Inferior parietal cortex (tissue), 1 donor: Measurements from ENCODE around the gene NR5A1.

Experiments
- DNase-seq: peaks from one replicate; pipeline ENCODE4 v3.0.0-alpha.2; 2016; ENCODE audit errors: extremely low spot score

Gene NR5A1

DNA sequence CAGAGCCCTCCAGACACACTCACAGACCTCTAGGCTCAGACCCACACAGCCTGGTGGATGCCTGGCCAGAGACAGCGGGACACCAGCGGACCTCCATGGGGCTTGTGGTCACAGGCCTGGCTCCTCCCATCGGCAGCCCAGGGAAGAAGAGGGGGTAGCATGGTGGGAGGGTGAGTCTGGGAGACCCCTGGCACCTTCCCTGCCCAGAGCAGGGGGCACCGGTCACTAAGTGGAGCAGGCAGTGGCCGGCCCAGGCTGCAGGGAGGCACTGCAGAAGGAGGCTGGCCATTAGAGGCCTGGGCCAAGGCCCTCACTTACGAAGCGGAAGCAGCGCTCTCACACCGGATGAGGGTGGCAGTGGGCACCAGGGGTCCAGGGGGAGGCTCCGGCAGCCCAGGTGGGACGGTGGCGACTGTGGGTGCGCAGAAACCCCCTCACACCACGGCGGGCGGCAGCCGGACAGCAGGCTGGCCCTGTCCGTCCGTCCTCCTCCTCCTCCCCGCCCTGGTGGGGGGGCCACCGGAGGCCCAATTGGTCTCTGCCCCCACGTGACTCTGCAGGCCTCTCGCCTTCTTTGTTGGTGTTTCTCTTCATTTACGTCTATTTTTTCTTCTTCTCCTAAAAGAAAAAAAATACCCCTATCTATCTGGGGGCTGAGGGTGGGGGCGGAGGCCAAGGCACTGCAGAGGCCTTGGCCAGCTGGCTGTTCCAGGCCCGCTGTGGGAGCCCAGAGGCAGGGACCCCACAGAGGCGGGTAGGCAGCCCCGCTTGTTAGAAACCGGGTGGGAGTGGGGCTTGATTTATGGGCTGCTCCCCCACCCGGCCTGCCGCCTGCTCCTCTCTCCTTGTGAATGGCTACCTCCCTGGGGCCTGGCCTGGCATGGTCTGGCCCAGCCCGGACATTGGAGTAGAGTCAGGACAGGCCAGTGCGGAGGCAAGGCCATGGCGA is at the start of gene NR5A1:
Gene NR5A1 (minus strand): TSS at position 469 of the 949 bp plus-strand sequence. CDS start 4,004 bp downstream, outside the sequence.
- DNase-seq, result no peak

DNA sequence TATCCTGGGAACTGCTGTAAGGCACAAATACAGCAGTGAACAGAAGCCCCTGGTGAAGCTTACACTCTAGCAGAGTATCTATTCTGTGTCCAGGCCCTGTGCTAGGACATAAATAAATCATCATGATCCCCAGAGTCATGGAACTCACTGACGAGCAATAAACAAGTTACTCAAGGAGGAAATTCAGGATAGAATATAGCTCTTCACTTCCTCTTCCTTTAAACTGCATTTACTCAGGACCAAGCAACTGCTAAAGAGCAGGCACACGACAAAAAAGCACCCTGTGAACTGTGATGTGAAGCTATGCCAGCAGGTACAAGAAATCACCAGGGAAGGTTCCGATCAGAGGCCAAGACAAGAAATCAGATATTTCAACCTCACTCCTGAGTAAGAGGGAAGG is 47.8 kb upstream of the NR5A1 start:
- no peak for DNase-seq

DNA sequence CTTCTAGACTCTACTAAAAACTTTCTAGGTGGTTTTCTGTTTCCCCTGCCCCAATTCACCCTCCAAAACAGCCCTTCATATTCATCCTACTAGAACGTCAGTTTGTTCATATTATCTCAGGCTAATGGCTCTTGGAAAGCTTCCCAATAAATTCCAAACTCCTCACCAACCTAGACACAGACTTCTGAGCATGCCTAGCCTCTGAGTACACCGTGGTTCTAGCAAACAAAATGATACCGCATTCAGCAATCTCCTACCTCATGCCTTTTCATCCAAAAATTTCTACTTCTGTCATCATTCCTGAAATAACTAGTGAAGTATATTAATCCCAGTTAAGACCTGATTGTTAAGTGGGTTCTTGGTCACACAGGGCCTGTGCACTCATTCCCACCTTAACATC is 46.5 kb upstream of the NR5A1 start:
- DNase-seq, result no peak

DNA sequence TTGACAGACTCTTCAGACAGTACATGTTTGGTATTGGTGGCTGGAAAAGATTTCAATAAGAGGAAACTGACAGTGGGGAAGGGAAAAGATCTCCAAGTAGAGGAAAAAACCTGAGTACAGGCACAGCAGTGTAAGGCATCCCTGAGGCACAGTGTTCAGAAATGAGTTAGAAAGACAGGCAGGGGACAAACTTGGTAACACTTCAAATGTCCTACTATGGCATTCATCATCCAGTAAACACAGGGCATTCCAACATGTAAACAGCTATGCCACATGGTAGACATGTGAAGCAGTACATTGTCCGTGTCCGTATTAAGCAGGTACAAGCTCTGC is 45.0 kb upstream of the NR5A1 start:
- DNase-seq, result no peak

DNA sequence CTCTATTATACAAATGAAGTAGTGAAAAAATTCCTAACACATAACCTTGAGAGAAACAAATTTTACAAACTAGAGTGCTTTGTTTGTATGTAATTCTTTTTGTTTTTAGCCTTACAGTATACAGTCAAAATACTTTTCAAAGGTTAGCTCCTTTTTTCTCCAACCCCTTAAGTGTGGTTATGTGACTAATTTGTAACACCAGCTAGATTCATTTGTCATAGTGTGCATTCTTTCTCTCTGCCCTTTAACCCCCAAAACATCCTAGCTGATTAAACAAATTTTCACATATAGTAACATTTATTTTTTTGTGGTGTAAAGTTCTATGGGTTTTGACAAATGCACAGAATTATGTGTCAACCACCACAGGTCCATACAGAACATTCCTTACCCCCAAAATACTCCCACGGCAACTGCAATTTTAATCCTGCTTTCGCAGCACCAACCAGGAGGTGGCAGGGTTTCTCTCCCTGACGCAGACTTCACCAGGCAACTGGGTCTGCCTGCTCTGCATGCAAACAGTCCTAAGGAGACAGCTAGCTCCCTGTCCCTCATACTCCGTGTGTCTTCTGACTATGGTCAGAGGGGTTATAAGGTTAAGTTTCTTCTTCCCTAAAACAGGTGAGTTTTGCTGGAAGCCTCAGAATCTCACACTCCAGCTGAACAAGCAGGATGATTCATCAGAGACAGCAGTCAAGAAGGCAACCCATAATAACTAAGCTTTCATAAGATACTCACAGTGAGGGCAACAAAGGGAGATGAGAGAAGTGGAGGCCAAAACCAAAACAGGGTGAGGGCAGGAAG is 44.5 kb upstream of the NR5A1 start:
- peak; percentile 66 for DNase-seq

DNA sequence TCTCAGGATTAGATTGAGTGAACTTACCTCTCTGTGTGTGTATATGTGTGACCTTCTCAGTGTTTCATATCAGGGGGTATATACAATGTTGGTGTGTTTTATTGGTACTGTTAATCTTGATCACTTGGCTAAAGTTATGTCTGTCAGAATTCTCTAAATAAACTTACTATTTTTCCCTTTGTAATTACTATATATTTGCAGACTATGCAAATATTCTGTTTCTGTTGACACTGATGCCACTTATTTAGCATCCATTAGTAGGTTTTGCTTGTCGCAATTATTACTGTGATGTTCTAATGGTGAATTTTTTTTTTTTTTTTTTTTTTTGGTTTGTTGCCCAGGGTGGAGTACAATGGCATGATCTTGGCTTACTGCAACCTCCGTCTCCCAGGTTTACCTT is 42.9 kb upstream of the NR5A1 start:
- DNase-seq, result no peak

DNA sequence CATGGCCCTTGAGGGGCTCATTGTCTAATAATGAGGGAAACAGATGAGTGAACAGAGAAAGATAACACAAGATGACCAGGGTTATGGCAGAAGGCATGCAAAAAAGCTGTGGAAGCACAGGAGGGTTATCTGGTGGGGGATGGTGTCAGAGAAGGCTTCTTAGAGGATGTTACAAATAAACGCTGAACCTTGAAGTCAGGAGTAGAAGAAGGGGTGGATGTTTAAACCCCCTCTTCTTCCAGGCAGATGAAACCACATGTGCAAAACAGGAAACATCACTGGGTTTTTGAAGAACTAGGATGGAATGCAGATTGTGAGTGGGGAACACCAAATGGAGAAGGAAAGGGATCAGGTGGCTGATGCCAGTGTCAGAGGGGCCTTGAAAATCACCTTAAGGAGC is 41.8 kb upstream of the NR5A1 start:
- no peak for DNase-seq

DNA sequence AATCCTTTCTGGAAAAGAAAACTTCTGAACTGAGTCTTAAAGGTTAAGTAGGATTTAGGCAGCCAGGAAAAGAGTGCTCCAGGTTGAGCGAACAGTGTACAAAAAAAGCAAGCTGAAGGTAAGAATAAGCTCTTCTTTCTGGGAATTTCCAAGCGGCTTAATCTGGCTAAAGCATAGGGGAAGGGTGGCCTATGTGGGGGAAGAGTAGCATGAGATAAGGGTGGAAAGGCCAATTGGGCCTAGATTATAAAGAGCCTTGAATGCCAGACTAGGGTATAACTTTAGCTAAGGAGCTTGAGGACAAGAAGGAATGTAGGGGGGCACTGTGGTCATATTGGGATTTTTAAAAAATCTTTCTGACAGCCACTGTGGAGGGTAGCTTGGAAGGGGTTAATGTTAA is 37.3 kb upstream of the NR5A1 start:
- DNase-seq, result no peak

DNA sequence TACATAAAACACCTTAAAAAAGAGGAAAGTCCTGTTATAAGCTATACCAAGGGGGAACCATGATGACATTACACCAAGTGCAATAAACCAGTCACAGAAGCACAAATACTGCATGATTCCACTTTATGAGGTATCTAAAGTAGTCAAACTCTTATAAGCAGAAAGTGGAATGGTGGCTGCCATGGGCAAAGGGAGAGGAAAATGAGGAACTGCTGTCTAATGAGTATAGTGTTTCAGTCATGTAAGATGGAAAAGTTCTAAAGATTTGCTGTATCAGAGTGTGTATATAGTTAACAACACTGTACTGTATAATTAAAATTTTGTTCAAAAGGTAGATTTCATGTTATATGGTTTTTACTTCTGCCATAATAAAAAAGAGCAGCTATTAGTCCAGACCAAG is 34.6 kb upstream of the NR5A1 start:
- no peak for DNase-seq

DNA sequence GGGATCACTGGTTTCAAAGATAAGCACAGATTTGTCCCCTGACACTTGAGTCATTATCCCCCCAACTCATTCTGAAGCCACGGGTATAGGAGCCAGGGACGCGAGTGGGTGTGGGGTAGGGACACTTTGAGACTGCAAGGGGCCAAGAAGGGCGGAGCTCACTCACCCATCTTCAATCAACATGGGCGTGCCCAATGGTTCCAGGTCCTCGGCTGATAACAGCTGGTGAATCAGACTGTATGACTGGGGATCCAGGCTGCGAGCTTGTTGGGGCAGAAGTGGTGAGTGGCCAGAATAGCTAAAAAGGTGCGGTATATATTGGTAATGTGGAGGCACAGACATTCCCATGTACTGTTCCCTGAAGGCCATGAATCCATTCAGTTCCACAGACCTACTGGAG is 30.7 kb upstream of the NR5A1 start:
- DNase-seq, result no peak

DNA sequence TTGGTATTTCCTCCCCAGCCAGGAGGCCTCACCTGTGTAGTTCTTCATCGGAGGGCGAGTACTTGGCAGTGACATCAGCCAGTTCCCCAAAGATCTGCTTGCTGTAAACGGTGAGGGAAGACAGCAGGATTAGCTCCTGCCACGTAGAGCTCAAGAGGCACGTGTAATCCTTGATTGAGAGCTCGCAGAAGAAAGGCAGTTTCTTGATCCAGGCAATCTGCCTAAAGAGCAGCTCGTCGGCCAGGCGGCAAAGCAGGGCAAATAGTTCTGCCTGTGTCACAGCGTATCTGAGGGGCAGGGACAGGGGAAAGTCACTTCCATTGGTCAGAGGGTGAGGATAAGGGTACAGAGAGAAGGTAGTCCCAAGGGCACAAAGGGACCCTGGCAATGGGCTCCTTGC is 28.6 kb upstream of the NR5A1 start:
- no peak for DNase-seq

DNA sequence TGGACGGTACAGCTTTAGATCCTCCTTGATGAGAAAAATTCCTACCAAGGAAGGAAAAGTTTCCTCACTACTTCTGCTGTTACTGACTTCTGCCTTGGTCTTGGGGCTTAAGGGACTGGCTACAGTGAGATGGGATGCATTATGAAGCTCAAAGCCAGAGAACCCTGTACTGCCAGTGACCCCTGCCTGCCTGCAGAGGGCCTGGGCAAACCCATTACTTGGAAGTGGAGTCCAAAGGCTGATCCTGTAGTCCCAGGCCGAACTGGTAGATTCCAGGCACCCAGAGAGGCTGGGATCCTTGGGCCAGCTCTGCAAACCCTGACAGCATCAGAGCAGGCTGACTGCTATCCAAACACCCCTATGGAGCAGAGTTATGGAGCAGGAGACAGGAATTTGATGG is 25.7 kb upstream of the NR5A1 start:
- no peak for DNase-seq

DNA sequence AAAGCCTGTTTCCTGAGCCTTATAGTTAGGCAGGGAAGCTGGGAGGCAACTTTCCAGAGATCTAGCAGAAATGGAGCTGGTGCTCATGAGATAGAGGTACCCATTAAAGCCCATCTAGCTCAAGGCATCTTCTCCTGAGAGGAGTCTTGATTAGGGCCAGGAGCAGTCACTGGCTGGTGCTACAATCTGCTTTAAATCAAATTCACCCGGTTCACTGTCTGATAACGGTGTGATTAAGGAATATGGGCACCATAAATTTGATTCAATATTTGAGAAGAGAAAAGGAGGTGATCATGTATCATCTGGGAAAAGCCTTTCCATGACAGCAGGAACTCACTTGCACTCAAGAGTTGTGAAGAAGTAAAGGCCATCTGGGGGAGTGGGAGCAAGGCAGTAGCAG is 23.9 kb upstream of the NR5A1 start:
- no peak for DNase-seq

DNA sequence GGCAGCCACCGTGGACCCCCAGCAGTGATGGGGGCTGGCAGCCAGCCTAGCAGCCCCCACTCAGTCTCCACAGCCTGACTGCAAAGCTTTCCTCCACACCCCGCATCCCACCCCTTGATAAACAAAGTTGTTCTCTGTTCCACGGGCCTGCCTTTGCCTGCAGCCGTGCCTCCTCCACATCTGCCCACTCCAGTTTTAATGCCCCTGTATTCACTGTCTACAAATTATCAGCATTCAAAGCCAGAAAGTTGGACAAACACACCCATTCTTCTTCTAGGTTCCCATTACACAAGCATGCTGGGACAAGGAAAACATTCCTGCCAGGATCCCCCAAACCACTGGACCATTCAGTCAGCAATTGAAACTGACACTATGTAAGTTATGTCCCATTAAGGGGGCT is 23.0 kb upstream of the NR5A1 start:
- no peak for DNase-seq

DNA sequence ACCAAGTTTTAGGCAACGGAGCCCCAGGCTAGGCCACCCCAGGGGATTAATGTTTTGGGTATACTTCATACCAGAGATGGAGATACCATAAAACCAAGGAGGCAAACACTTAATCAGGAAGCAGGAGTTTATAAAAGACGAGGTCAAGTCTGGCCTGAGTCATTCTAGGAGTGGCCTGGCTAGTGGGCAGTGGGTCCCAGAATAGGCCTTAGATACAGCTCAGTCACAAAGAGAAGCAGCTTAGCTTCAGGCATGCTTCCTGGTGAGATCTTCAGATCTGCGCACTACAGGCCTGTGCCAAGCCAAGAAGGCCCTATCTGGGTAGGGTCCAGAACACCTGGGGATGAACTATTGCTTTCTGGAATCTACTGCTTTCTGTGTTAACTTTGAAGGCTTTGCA is 20.6 kb upstream of the NR5A1 start:
- DNase-seq, result no peak

DNA sequence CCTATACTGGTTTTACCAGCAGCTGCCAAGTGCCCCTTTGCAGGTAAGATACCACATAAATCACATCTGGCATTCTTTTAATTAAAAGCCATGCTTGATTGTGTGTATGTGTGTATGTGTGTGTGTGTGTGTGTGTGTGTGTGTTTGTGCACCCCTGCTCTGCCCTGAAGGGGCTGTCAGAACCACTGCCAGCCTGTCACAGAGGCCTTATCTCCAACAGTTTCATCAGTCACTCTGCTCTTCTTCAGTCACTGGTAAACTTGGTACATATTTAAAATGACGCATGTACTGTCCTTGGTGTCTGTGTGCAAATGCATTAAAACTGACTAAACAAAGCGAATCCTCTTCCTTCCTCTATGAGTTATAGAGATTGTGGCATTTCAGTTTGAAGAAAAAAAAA is 19.0 kb upstream of the NR5A1 start:
- DNase-seq, result no peak

DNA sequence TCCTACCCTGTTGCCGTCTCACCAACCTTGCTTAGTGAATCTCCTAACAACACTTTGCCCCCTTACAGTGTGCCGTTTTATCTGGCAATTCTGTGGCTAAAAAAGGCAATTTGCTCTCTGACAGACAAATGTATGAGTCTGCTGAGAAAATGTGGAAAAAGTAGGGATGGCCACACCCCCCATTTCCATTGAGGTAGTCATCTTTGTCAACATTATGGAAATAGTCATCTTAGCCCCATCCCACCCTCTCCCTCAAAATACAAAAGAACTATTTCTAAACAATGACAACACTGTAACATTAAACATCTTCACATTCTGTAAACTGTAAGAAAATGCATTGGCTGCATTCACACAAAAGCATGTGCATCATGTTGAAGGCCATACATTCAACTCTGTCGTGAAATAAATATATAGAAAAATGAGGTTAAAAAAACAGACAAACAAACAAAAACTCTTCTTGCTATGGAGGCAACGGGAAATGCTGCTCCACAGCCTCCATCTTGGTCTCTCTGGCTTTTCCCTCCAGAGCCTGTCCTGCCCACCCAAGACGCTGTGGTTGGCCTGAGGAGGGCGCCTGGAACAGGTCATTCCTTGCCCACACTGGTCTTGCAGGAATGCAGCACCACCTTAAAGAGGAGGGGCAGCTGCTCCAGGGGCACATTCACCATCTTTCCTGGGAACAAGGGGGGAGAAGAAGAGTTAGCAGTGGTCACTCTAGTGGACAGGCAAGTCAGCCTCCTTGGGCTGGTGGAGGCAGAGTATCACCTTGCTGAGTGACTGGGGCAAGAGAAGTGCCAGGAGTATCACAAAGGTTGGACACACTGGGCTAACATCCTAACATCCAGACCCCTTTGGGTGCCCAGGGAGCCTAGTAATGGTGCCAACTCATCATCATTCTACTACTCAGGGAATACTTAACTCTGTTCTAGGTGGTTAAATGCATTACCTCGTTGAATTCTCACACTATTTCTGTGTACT is 15.2 kb upstream of the NR5A1 start:
- DNase-seq, result no peak

DNA sequence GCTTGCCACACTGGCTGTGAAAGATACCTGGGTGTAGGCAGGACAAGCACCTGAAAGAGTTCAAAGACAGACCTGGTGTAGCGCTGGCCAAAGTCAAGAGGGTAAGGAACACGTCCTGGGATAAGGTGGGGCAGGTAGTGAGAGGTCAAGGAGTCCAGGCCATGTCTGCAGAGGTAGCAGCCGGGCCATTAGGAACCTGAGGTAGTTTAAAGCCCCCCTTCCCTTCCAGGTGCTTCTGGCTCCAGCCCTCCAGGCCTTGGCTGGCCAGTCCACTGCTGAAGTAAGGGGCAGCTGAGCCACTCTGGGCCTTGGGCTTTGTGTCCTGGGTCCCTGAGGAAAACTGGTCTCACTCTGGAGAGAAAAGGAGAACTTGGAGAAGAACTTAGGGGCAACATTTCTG is 13.9 kb upstream of the NR5A1 start:
- no peak for DNase-seq

DNA sequence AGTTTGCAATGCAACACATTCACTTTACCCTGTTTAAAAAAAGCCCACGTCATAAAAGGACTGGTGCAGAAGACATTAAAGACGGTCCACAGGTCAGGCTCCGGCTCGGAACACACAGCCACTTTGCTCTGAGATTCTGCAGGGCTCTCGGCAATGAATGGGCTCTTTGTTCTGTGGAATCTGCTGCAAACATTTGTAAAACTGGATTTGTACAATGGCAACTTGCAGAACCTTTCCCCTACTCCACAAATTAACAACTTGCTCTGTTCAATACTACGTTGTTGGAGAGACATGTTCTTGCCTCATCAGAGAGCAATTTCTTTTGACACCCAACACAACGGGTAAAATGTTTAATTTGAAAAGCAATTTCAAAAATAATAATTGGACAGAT is 13.0 kb upstream of the NR5A1 start:
- peak; percentile 50 for DNase-seq

DNA sequence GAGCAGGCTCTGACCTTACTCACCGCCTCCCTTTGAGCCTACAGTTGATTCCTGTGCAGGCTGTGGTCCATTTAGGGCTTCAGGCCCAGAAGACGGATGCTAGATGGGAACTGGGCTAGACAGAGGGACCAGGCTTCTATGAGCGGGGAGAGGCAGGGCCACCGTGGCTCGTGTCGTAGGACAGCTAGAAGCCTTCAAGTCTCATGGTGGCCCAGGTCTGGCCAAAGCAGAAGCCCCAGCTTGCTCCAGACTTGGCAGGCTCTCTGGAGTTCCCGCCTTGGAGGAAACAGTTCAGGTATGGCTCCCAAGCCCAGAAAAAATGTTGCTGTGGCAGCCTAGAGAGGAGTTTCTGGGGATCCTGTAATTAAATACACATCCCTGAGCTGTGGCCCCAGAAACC is 10.9 kb upstream of the NR5A1 start:
- DNase-seq, result no peak

DNA sequence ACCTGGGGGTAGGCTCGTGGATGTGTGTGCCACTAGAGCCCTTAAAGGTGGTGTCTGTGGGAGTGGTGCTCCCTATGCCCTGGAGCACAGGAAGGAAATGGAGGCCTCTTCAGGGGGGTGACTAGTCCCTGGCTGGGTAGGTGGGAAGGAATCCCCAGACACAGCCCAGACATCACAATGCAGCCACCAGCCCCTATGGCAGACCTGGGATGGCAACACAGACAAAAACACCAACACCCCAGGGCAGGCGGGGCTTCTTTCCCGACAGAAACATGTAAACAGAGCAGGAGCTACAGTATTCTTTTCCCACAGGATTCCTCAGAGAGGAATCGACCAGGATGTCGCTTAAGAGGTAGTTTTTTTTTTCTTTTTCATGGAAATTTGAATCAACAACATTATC is 10.4 kb upstream of the NR5A1 start:
- DNase-seq, result no peak

DNA sequence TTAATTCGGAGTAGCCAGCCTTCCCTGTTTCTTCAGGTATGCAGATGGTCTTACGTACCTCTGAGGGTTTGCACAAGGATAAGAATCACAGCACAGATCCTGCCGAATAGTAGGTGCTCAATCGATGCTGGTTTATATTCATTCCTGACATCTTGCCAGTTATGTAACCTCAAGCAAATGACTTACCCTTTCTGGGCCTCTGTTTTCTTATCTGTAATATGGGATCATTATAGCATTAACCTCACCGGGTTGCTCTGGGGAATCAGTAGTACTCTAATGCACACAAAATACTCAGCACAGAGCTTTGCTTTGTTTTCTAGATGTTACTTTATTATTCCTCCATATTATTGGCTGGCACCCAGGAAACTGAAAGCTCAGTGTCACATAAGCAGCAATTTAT is 7.7 kb upstream of the NR5A1 start:
- DNase-seq, result no peak
